ENCODE data around the gene TMEM179. TPM values are rescaled to one million over a fixed set of nuclear protein-coding genes. Genes with fewer than 3 reads are reported as not detected.

The TMEM179 gene
- total and polyA plus RNA-seq, 8 donors, result 1.1 to 35.3 (median 3.3) TPM

DNA sequence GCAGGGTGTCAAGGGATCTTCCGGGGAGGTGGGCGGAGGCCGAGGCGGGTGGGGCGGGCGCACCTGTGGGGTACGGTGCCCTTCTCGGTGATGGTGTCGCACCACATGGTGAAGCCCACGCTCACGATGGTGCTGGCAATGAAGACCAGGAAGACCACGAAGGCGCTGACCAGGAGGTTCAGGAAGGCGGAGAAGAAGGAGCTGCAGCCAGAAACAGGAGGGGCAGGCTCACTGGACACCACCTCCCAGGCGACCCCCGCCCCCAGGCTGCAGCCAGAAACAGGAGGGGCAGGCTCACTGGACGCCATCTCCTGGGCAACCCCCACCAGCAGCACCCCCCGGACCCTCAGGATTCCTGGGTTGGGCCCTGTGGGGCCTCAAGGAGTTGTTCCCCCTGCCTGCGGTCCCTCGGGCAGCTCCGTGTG, 7.6 kb downstream of the TMEM179 start:
- H3K27ac ChIP-seq, result no peak overlapping the region
- WGBS, 2 donors, result 75 to 81% methylated on average over 20 to 21 of the region's 21 CpGs
- DNase-seq, result peak in 2 of 6 donors; percentile 50 to 55
- TF ChIP-seq, protein P1, sequence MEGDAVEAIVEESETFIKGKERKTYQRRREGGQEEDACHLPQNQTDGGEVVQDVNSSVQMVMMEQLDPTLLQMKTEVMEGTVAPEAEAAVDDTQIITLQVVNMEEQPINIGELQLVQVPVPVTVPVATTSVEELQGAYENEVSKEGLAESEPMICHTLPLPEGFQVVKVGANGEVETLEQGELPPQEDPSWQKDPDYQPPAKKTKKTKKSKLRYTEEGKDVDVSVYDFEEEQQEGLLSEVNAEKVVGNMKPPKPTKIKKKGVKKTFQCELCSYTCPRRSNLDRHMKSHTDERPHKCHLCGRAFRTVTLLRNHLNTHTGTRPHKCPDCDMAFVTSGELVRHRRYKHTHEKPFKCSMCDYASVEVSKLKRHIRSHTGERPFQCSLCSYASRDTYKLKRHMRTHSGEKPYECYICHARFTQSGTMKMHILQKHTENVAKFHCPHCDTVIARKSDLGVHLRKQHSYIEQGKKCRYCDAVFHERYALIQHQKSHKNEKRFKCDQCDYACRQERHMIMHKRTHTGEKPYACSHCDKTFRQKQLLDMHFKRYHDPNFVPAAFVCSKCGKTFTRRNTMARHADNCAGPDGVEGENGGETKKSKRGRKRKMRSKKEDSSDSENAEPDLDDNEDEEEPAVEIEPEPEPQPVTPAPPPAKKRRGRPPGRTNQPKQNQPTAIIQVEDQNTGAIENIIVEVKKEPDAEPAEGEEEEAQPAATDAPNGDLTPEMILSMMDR (IDR thresholded peaks at IDR 0.05), result no peak
- FAIRE-seq, result no peak
- no peaks in the 10 kb centered on the region for H3K27me3 ChIP-seq
- no peak overlapping the region for H3K4me3 ChIP-seq
- H3K9me3 ChIP-seq, result no peaks in the 10 kb centered on the region
- ATAC-seq, result no peak
- intact Hi-C loops (cut with DNase I), result no loop called here
- H3K4me1 ChIP-seq, result no peaks in the 10 kb centered on the region
- no peaks in the 10 kb centered on the region for H3K36me3 ChIP-seq

DNA sequence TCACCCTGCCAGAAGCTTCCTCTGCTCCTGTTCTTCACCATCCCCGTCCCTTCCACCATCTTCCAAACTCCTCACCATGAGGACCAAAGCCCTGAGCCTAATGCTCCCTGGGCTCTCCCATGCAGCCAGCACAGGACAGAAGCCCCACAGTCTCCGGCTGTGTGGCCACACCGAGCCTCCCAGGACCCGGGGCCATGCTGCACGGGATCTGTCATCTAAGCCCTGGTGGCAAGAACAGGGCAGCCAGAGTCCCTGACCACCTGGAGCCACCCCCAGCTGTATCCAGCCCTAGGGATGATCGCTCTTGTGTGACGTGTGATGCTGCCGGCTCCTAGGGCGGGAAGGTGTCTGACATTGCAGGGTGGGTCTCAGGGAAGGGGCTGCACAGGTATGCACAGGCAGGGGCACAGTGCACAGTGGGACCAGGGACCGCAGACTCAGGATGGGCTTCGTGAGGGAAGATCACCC, 8.1 kb downstream of the TMEM179 start:
- Histone ChIP-seq H3K36me3 (no peaks in the 10 kb centered on the region), H3K9me3 (no peaks in the 10 kb centered on the region), H3K27ac (no peak overlapping the region), H3K4me1 (no peaks in the 10 kb centered on the region), H3K4me3 (no peak overlapping the region), H3K27me3 (no peaks in the 10 kb centered on the region)
- intact Hi-C loops (cut with DNase I), result no loop called here
- TF ChIP-seq, protein P1 (IDR thresholded peaks at IDR 0.05), result no peak
- WGBS, 2 donors, result 59 to 66% methylated on average over 11 of the region's 11 CpGs
- no peak for FAIRE-seq
- ATAC-seq, result no peak
- DNase-seq, result peak in 1 of 6 donors; percentile 49

DNA sequence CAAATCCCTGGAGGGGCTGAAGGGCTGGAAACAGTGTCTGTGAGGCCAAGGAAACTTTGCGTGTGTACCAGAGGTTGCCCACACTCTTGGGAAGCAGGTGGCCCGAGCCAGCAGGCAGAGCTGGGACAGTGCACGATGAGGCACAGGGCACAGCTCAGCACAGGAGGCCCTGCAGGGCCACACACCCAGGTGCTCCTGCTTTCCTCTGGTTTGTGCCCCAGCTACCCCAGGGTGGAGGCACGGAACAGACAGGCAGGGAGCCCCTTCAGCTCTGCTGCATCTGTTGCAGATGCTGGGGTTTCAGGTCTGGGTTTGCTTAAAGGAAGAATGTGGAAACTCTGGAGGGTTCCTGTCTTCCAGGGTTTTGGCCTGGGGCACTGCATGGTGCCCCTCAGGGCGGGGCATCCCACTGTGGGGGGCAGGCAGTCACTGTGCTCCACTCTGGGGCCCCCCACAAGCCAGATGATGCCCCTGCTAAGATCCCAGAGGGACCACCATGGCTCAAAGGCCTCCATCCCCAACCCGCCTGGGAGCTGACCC, 8.6 kb downstream of the TMEM179 start:
- FAIRE-seq, result no peak

DNA sequence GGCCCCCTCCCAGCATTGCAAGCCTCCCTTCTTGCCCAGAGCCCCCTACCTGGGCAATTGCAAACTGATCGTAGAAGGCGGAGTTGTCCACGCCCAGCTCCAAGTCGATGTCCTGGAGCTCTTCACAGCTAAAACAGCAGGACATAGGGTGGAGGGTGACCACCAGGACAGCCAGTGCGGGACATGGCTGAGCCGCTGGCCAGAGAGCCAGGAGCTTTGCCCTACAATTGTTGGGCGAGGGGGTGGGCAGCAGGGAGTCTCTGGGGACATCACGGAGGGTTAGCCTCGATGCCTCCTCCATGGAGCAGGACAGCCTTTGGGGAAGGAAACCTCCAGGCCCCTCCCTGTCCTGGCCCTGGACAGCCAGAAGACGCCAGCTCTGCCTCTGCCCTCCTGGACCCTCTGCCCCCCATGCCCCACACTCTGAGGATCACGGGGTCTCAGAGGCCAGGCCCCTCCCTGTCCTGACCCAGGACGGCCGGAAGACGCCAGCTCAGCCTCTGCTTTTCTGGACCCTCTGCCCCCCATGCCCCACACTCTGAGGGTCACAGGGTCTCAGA, 9.4 kb downstream of the TMEM179 start:
- intact Hi-C loops (cut with DNase I), result no loop called here
- no peaks in the 10 kb centered on the region for H3K4me1 ChIP-seq
- 66 to 73% methylated on average over 14 of the region's 14 CpGs for WGBS, 2 donors
- no peak overlapping the region for H3K27ac ChIP-seq
- TF ChIP-seq, protein P1 (IDR thresholded peaks at IDR 0.05), result no peak
- no peaks in the 10 kb centered on the region for H3K36me3 ChIP-seq
- no peaks in the 10 kb centered on the region for H3K9me3 ChIP-seq
- no peaks in the 10 kb centered on the region for H3K27me3 ChIP-seq
- DNase-seq, result peak in 2 of 6 donors; percentile 30 to 52
- ATAC-seq, result no peak
- FAIRE-seq, result no peak
- H3K4me3 ChIP-seq, result no peak overlapping the region

More for the DNA sequence above, 8.6 kb downstream of the TMEM179 start:
- Histone ChIP-seq H3K27ac (no peak overlapping the region), H3K4me1 (no peaks in the 10 kb centered on the region), H3K9me3 (no peaks in the 10 kb centered on the region), H3K36me3 (no peaks in the 10 kb centered on the region), H3K4me3 (no peak overlapping the region), H3K27me3 (no peaks in the 10 kb centered on the region)
- TF ChIP-seq, protein P1 (IDR thresholded peaks at IDR 0.05), result no peak
- WGBS, 2 donors, result 58 to 65% methylated on average over 6 of the region's 6 CpGs
- DNase-seq (peak in 1 of 6 donors; percentile 31), ATAC-seq (no peak)
- intact Hi-C loops (cut with DNase I), result no loop called here

Measured in pancreas (tissue), 10 donors.